K562 (cell line): ENCODE data around the gene TAF3. TPM values are rescaled to one million over a fixed set of nuclear protein-coding genes. Genes with fewer than 3 reads are reported as not detected.

Source experiments
- ATAC-seq: fragments of 200-7000 bp; cut with Tn5 transposase; 3 replicates; pipeline ENCODE4 v1.9.1; 2020; ENCODE audit warnings: moderate library complexity
- BruUV-seq: library from RNA; stranded (reverse); fragments of 400-500 nt; replicated peaks from 2 replicates; lab custom pipeline; 2021; lab: Mats Ljungman, UMichigan
- CTCF ChIA-PET: fragments of 300-600 bp; formaldehyde crosslinking; extraction: SDS; loops from one replicate; lab custom pipeline; 2021; ENCODE audit warnings: low intra/inter-chr PET ratio; lab: Yijun Ruan, JAX
- POLR2A ChIA-PET: fragments of 300-600, 350-650 bp; sonication (Branson Sonifier 250); formaldehyde crosslinking; extraction: SDS; loops from one replicate; lab custom pipeline; 2021; ENCODE audit warnings: antibody characterized with exemption, inconsistent platforms; lab: Yijun Ruan, JAX
- DNase-seq, 4 experiments: peaks; one replicate each; pipeline versions ENCODE4 v3.0.0 to v3.0.0-alpha.2; 2011 to 2018; ENCODE audit warnings: low spot score in 3 of 4, mixed read lengths in 3 of 4; ENCODE audit errors: extremely low read depth in 1 of 4
- FAIRE-seq: peaks from 2 replicates; lab custom pipeline; 2011; peaks lifted over from hg19 to GRCh38; lab: Jason Lieb, UNC
- H2AFZ ChIP-seq: 2 replicates; pipeline ENCODE4 v1.6.0; 2011; ENCODE audit warnings: low read depth, low read length, control low read depth, inconsistent platforms
- H3K27ac ChIP-seq: fragments of 200-600 bp; 3 replicates; pipeline ENCODE4 v1.8.0; 2011; ENCODE audit warnings: low read depth, mild to moderate bottlenecking, control low read depth, inconsistent platforms, low read length, moderate library complexity, mixed read lengths; ENCODE audit errors: extremely low read depth
- H3K27me3 ChIP-seq, 2 experiments: fragments of 300-600 bp in 1 of 2; 2 replicates in 1 of 2; 3 replicates in 1 of 2; pipeline versions ENCODE4 v1.6.0 to v1.8.0; 2011; ENCODE audit warnings: inconsistent platforms in 2 of 2, low read length in 2 of 2, mild to moderate bottlenecking in 1 of 2, mixed read lengths in 1 of 2, moderate library complexity in 1 of 2; ENCODE audit not compliant: control insufficient read depth in 2 of 2, insufficient read depth in 2 of 2
- H3K36me3 ChIP-seq: fragments of 300-600 bp; 3 replicates; pipeline ENCODE4 v1.8.0; 2011; ENCODE audit warnings: mild to moderate bottlenecking, low read length, inconsistent platforms; ENCODE audit not compliant: control insufficient read depth, insufficient read depth
- H3K4me1 ChIP-seq, 2 experiments: fragments of 200-600 bp in 1 of 2; replicated peaks in 1 of 2; 2 replicates in 1 of 2; 3 replicates in 1 of 2; pipeline versions ENCODE4 v1.5.1 to v1.8.0; 2011; ENCODE audit warnings: inconsistent platforms in 2 of 2, low read length in 2 of 2, mild to moderate bottlenecking in 1 of 2, mixed read lengths in 1 of 2, moderate library complexity in 1 of 2; ENCODE audit not compliant: control insufficient read depth in 2 of 2, insufficient read depth in 2 of 2
- H3K4me2 ChIP-seq: 2 replicates; pipeline ENCODE4 v1.6.1; 2011; ENCODE audit warnings: low read length, control low read depth, inconsistent platforms, mixed read lengths; ENCODE audit not compliant: insufficient read depth
- H3K4me3 ChIP-seq: fragments of 200-600 bp; sonication (generic), shearing (Covaris generic); 2 replicates; pipeline ENCODE4 v1.5.1; 2016; ENCODE audit warnings: control low read depth, inconsistent platforms
- H3K79me2 ChIP-seq: fragments of 200-600 bp; 3 replicates; pipeline ENCODE4 v1.8.0; 2011; ENCODE audit warnings: low read length, inconsistent platforms; ENCODE audit not compliant: control insufficient read depth, insufficient read depth
- H3K9ac ChIP-seq, 2 experiments: 2 replicates each; pipeline versions ENCODE4 v1.6.0 to v1.6.1; 2011; ENCODE audit warnings: low read depth in 2 of 2, low read length in 2 of 2, control low read depth in 1 of 2, inconsistent platforms in 1 of 2, mild to moderate bottlenecking in 1 of 2, mixed read lengths in 1 of 2; ENCODE audit not compliant: insufficient read depth in 1 of 2
- H3K9me1 ChIP-seq: one replicate; pipeline ENCODE4 v1.6.0; 2011; ENCODE audit warnings: inconsistent platforms, mild to moderate bottlenecking, low read length, moderate library complexity; ENCODE audit not compliant: control insufficient read depth, insufficient read depth
- H3K9me3 ChIP-seq: replicated peaks from 2 replicates; pipeline ENCODE4 v1.5.1; 2011; ENCODE audit warnings: low read depth, low read length, inconsistent platforms; ENCODE audit not compliant: control insufficient read depth, insufficient read depth
- H4K20me1 ChIP-seq: replicated peaks from 2 replicates; pipeline ENCODE4 v1.6.1; 2011; ENCODE audit warnings: low read length, inconsistent platforms, mixed read lengths; ENCODE audit not compliant: control insufficient read depth, insufficient read depth
- BACH1 ChIP-seq: fragments of 200-800 bp; sonication (Bioruptor generic); IDR thresholded peaks from 2 replicates; pipeline ENCODE4 v1.6.1; 2016; ENCODE audit warnings: missing genetic modification characterization, missing compliant biosample characterization
- C11orf30 ChIP-seq: fragments of 450-650 bp; IDR thresholded peaks from 2 replicates; pipeline ENCODE4 v1.6.1; 2016; ENCODE audit warnings: low read depth, mild to moderate bottlenecking
- MAFG ChIP-seq: fragments of 450-650 bp; conservative IDR thresholded peaks from 2 replicates; pipeline ENCODE4 v1.6.1; 2016; ENCODE audit warnings: missing genetic modification characterization, missing compliant biosample characterization
- MAFK ChIP-seq: IDR thresholded peaks from 2 replicates; pipeline ENCODE4 v1.6.1; 2011; ENCODE audit warnings: low read length, improper control_type of control experiment
- MXI1 ChIP-seq: IDR thresholded peaks from 2 replicates; pipeline ENCODE4 v1.6.1; 2011; ENCODE audit warnings: low read depth, mild to moderate bottlenecking, improper control_type of control experiment, low read length
- NFE2 ChIP-seq: IDR thresholded peaks from 2 replicates; pipeline ENCODE4 v1.6.1; 2014; ENCODE audit warnings: antibody characterized with exemption, low read depth
- RAD21 ChIP-seq, 2 experiments: fragments of 250-450 bp in 1 of 2; fragments of 450-650 bp in 1 of 2; sonication (Bioruptor Pico) in 1 of 2; formaldehyde crosslinking in 1 of 2; IDR thresholded peaks in 1 of 2; conservative IDR thresholded peaks in 1 of 2; 2 replicates each; pipeline versions ENCODE4 v1.4.0 to v1.8.0; 2020 to 2022; ENCODE audit warnings: mild to moderate bottlenecking in 2 of 2, moderate library complexity in 1 of 2
- TAF7 ChIP-seq: fragments of 450-650 bp; IDR thresholded peaks from 2 replicates; pipeline ENCODE4 v1.6.1; 2016; ENCODE audit warnings: missing genetic modification characterization, missing compliant biosample characterization
- TRIM28 ChIP-seq: fragments of 450-650 bp; IDR thresholded peaks from 2 replicates; pipeline ENCODE4 v1.6.1; 2017
- ZNF316 ChIP-seq: fragments of 450-650 bp; IDR thresholded peaks from 2 replicates; pipeline ENCODE4 v1.6.1; 2016
- ZNF398 ChIP-seq: fragments of 250-450 bp; sonication (Bioruptor Pico); IDR thresholded peaks from 2 replicates; pipeline ENCODE4 v1.8.0; 2021; ENCODE audit warnings: moderate library complexity, mild to moderate bottlenecking, inconsistent platforms
- WGBS: fragments of 100-300 bp; shearing (Covaris generic); methylation state at CpG from one replicate; pipeline ENCODE4 v1.1.6; 2016; ENCODE audit warnings: low coverage, mixed read lengths; ENCODE audit not compliant: insufficient coverage; ENCODE audit errors: missing lambda C conversion rate; 5-methylcytosine and 5-hydroxymethylcytosine counted together
- in situ Hi-C: fragments of 300-500 bp; cut with MboI; formaldehyde crosslinking; loops from 4 replicates; pipeline ENCODE4 v1.15.0; 2018; ENCODE audit warnings: inconsistent platforms, mixed read lengths
- intact Hi-C: fragments of 100-400 bp; cut with micrococcal nuclease; formaldehyde crosslinking; loops from 2 replicates; pipeline ENCODE4 v1.14.2; 2022
- polyA plus RNA-seq, 8 experiments: library from polyadenylated mRNA; depleted of rRNA in 4 of 8; stranded (reverse) in 5 of 8; unstranded in 3 of 8; fragments of >200 nt; fragmentation: Nextera tagmentation in 2 of 8; fragmentation: Illumina TruSeq in 1 of 8; extraction: Ambion mirVana in 2 of 8; extraction: Trizol in 1 of 8; gene quantifications; 2 replicates each; pipeline versions ENCODE4 v1.2.1 to v1.2.3, GENCODE V29; 2011 to 2014; ENCODE audit warnings: inconsistent platforms in 1 of 8, missing spikeins in 1 of 8
- total RNA-seq, 7 experiments: library from RNA; depleted of rRNA in 6 of 7; stranded (reverse); fragments of >200 nt in 6 of 7; fragmentation: Illumina TruSeq in 2 of 7; extraction: Trizol in 2 of 7; gene quantifications; 2 replicates each; pipeline versions ENCODE4 v1.2.1 to v1.2.3, GENCODE V29; 2011 to 2021; ENCODE audit warnings: low replicate concordance in 1 of 7
- TF ChIP-seq, protein P1 (sequence below): sonication (generic); formaldehyde crosslinking; IDR thresholded peaks from 2 replicates; pipeline ENCODE4 v1.8.1; 2023; ENCODE audit warnings: missing genetic modification reagents, mild to moderate bottlenecking, borderline replicate concordance
- TF ChIP-seq, protein P2 (sequence below), 3 experiments: IDR thresholded peaks in 2 of 3; conservative IDR thresholded peaks in 1 of 3; 2 replicates each; pipeline ENCODE4 v1.5.1; 2011 to 2012; ENCODE audit warnings: low read length in 3 of 3, mild to moderate bottlenecking in 3 of 3, control low read depth in 2 of 3, improper control_type of control experiment in 1 of 3, inconsistent platforms in 1 of 3, low read depth in 1 of 3, mixed read lengths in 1 of 3, moderate library complexity in 1 of 3; ENCODE audit not compliant: insufficient read depth in 2 of 3

Gene TAF3
- total and polyA plus RNA-seq, 9 of the 15 experiments (the other 6 are each of a cell fraction or from before 2014, with no cell fraction given) = 1.5 to 9.9 (median 4.1) TPM

- H3K27me3 ChIP-seq = no peaks in the 10 kb centered on the region
- no peaks in the 10 kb centered on the region for H3K9me3 ChIP-seq
- ATAC-seq (peak; percentile 96), DNase-seq (peak in 2 of 4 experiments; percentile 44 to 66), FAIRE-seq (peak; percentile 82)
- TF ChIP-seq, protein P1, sequence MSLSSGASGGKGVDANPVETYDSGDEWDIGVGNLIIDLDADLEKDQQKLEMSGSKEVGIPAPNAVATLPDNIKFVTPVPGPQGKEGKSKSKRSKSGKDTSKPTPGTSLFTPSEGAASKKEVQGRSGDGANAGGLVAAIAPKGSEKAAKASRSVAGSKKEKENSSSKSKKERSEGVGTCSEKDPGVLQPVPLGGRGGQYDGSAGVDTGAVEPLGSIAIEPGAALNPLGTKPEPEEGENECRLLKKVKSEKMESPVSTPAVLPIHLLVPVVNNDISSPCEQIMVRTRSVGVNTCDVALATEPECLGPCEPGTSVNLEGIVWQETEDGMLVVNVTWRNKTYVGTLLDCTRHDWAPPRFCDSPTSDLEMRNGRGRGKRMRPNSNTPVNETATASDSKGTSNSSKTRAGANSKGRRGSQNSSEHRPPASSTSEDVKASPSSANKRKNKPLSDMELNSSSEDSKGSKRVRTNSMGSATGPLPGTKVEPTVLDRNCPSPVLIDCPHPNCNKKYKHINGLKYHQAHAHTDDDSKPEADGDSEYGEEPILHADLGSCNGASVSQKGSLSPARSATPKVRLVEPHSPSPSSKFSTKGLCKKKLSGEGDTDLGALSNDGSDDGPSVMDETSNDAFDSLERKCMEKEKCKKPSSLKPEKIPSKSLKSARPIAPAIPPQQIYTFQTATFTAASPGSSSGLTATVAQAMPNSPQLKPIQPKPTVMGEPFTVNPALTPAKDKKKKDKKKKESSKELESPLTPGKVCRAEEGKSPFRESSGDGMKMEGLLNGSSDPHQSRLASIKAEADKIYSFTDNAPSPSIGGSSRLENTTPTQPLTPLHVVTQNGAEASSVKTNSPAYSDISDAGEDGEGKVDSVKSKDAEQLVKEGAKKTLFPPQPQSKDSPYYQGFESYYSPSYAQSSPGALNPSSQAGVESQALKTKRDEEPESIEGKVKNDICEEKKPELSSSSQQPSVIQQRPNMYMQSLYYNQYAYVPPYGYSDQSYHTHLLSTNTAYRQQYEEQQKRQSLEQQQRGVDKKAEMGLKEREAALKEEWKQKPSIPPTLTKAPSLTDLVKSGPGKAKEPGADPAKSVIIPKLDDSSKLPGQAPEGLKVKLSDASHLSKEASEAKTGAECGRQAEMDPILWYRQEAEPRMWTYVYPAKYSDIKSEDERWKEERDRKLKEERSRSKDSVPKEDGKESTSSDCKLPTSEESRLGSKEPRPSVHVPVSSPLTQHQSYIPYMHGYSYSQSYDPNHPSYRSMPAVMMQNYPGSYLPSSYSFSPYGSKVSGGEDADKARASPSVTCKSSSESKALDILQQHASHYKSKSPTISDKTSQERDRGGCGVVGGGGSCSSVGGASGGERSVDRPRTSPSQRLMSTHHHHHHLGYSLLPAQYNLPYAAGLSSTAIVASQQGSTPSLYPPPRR (CRISPR knock-in tag) = no peak
- TF ChIP-seq, protein P2, sequence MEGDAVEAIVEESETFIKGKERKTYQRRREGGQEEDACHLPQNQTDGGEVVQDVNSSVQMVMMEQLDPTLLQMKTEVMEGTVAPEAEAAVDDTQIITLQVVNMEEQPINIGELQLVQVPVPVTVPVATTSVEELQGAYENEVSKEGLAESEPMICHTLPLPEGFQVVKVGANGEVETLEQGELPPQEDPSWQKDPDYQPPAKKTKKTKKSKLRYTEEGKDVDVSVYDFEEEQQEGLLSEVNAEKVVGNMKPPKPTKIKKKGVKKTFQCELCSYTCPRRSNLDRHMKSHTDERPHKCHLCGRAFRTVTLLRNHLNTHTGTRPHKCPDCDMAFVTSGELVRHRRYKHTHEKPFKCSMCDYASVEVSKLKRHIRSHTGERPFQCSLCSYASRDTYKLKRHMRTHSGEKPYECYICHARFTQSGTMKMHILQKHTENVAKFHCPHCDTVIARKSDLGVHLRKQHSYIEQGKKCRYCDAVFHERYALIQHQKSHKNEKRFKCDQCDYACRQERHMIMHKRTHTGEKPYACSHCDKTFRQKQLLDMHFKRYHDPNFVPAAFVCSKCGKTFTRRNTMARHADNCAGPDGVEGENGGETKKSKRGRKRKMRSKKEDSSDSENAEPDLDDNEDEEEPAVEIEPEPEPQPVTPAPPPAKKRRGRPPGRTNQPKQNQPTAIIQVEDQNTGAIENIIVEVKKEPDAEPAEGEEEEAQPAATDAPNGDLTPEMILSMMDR (IDR thresholded peaks at IDR 0.05 in 2 of 3, conservative IDR thresholded peaks at IDR 0.05 in 1 of 3; ENCODE audit: insufficient read depth in 2 of 3, low read depth in 1 of 3, low read length in 3 of 3) = peak in 2 of 3 experiments; percentile 26 to 48; a peak in 2 of 6 replicates
- TF ChIP-seq MAFK = peak; percentile 68
- peak; percentile 61 for TF ChIP-seq MAFG (tag)
- TF ChIP-seq ZNF316 = peak; percentile 64; the same call in 1 of the 2 replicates
- TF ChIP-seq NFE2 = peak; percentile 87
- 0 out of 4 replicates have a peak, but pooled peaks of 1 of the 2 experiments have one; percentile 10 for TF ChIP-seq RAD21 (CRISPR knock-in tag; conservative IDR thresholded peaks at IDR 0.05 in 1 of 2, IDR thresholded peaks at IDR 0.05 in 1 of 2)
- 0 out of 2 replicates have a peak, but pooled peaks have one; percentile 24 for TF ChIP-seq TRIM28
- no peak for TF ChIP-seq MXI1
- peak; percentile 45; the same call in 1 of the 2 replicates for TF ChIP-seq BACH1 (tag)
- no peak for TF ChIP-seq TAF7 (tag)
- no peak for TF ChIP-seq ZNF398 (CRISPR knock-in tag)
- peak; percentile 61 for TF ChIP-seq C11orf30
- in situ Hi-C loops (no loop called here), intact Hi-C loops (no loop called here)
- H2AFZ ChIP-seq = no peak overlapping the region
- H3K4me3 ChIP-seq = no peak overlapping the region
- ChIA-PET CTCF (no interaction called here), POLR2A (interaction anchor here (1.8 kb wide), 1 partner anchor 9 kb away, joined by 9 read pairs; the partner anchor contains the start of gene TAF3)
- no peak overlapping the region for H3K27ac ChIP-seq
- 38% methylated on average over 4 of the region's 4 CpGs for WGBS
- H4K20me1 ChIP-seq = no peaks in the 10 kb centered on the region
- H3K9ac ChIP-seq = no peak overlapping the region
- peaks cover 0 to 3% of the 10 kb centered on the region in 2 experiments; a peak in 2 of 5 replicates for H3K4me1 ChIP-seq
- peaks cover 30% of the 10 kb centered on the region for H3K36me3 ChIP-seq
- BruUV-seq = no TSS peak
- H3K9me1 ChIP-seq = no peaks in the 10 kb centered on the region
- no peak overlapping the region for H3K4me2 ChIP-seq
- peaks cover 17% of the 10 kb centered on the region; the same call in 2 of the 3 replicates for H3K79me2 ChIP-seq
These were observed 8.7 kb downstream of the TAF3 start for GRCh38 chr10:7826971-7827370.
